ENCODE measurements around the gene CEBPA. TPM values are rescaled to one million over a fixed set of nuclear protein-coding genes. Genes with fewer than 3 reads are reported as not detected.
A peak's percentile ranks its signal among the peaks of the same experiment; 100 is the strongest.

CEBPA gene
- total and polyA plus RNA-seq, 2 donors (not counting 1 experiment from before 2014, with no cell fraction given), result 0.17 TPM; not detected in 1

- Histone ChIP-seq H3K9ac (ENCODE audit: insufficient read depth, low read length) (no peak overlapping the region), H3K27ac (ENCODE audit: insufficient read depth, low read length) (no peak overlapping the region), H3K4me1 (ENCODE audit: control insufficient read depth, extremely low read depth, insufficient read depth, low read length) (no peaks in the 10 kb centered on the region), H2AFZ (ENCODE audit: low read length) (peak overlapping the region; percentile 53), H4K20me1 (ENCODE audit: control insufficient read depth, extremely low read depth, insufficient read depth, low read length) (no peaks in the 10 kb centered on the region), H3K79me2 (ENCODE audit: control insufficient read depth, insufficient read depth, low read length) (no peaks in the 10 kb centered on the region), H3K4me3 (replicated peaks in 1 of 4; ENCODE audit: control extremely low read depth in 1 of 4, insufficient read depth in 1 of 4, low read depth in 3 of 4, low read length in 4 of 4) (peak overlapping the region; percentile 24 to 66 (median 48)), H3K4me2 (ENCODE audit: extremely low read depth, insufficient read depth, low read length) (peak overlapping the region; percentile 93), H3K36me3 (ENCODE audit: control insufficient read depth, insufficient read depth, low read length) (no peaks in the 10 kb centered on the region), H3K9me3 (ENCODE audit: control insufficient read depth, insufficient read depth, low read depth, low read length) (no peaks in the 10 kb centered on the region), H3K27me3 (ENCODE audit: control insufficient read depth, insufficient read depth, low read length) (peaks cover 41% of the 10 kb centered on the region)
- DNase-seq (ENCODE audit: low read depth in 2 of 2), result peak; percentile 52 to 57
- peak; percentile 1 for TF ChIP-seq EZH2 (IDR thresholded peaks at IDR 0.05; ENCODE audit: low read length, missing control alignments)
- no peak for TF ChIP-seq CTCF (conservative IDR thresholded peaks at IDR 0.05 in 1 of 2, IDR thresholded peaks at IDR 0.05 in 1 of 2; ENCODE audit: low read depth in 1 of 2, low read length in 2 of 2)
Measured at GRCh38 chr19:33302974-33303790, 848 bp upstream of the CEBPA start.

GRCh38 chr19:33301900-33302174, 497 bp downstream of the CEBPA start:
- H3K27me3 ChIP-seq (ENCODE audit: control insufficient read depth, insufficient read depth, low read length), result peaks cover 42% of the 10 kb centered on the region
- H2AFZ ChIP-seq (ENCODE audit: low read length), result no peak overlapping the region

More at GRCh38 chr19:33301900-33302174, 497 bp downstream of the CEBPA start:
- Histone ChIP-seq H3K9ac (ENCODE audit: insufficient read depth, low read length) (no peak overlapping the region), H3K79me2 (ENCODE audit: control insufficient read depth, insufficient read depth, low read length) (no peaks in the 10 kb centered on the region), H3K4me2 (ENCODE audit: extremely low read depth, insufficient read depth, low read length) (no peak overlapping the region), H3K4me3 (replicated peaks in 1 of 4; ENCODE audit: control extremely low read depth in 1 of 4, insufficient read depth in 1 of 4, low read depth in 3 of 4, low read length in 4 of 4) (no peak overlapping the region), H3K36me3 (ENCODE audit: control insufficient read depth, insufficient read depth, low read length) (no peaks in the 10 kb centered on the region), H3K9me3 (ENCODE audit: control insufficient read depth, insufficient read depth, low read depth, low read length) (no peaks in the 10 kb centered on the region), H4K20me1 (ENCODE audit: control insufficient read depth, extremely low read depth, insufficient read depth, low read length) (no peaks in the 10 kb centered on the region), H3K27ac (ENCODE audit: insufficient read depth, low read length) (no peak overlapping the region), H3K4me1 (ENCODE audit: control insufficient read depth, extremely low read depth, insufficient read depth, low read length) (no peaks in the 10 kb centered on the region)
- DNase-seq (ENCODE audit: low read depth in 2 of 2), result no peak
- TF ChIP-seq EZH2 (IDR thresholded peaks at IDR 0.05; ENCODE audit: low read length, missing control alignments) (no peak), CTCF (conservative IDR thresholded peaks at IDR 0.05 in 1 of 2, IDR thresholded peaks at IDR 0.05 in 1 of 2; ENCODE audit: low read depth in 1 of 2, low read length in 2 of 2) (no peak)

Measured in fibroblast of lung (primary cell).